PFSK-1 (cell line): ENCODE results near the gene FLNA.

Experiments used
- FOXP2 ChIP-seq: optimal IDR thresholded peaks from 2 replicates; pipeline ENCODE3; 2011; ENCODE audit warnings: borderline replicate concordance, control low read depth, inconsistent platforms; ENCODE audit not compliant: insufficient read depth; ENCODE audit errors: extremely low read length, extremely low read depth
- POLR2AphosphoS5 ChIP-seq: IDR thresholded peaks from 2 replicates; pipeline ENCODE4 v1.6.1; 2012; ENCODE audit warnings: low read depth, mild to moderate bottlenecking, control low read depth, low read length, moderate library complexity
- SIN3A ChIP-seq: IDR thresholded peaks from 2 replicates; pipeline ENCODE4 v1.6.1; 2012; ENCODE audit warnings: mild to moderate bottlenecking, low read length, moderate library complexity, borderline replicate concordance; ENCODE audit not compliant: insufficient read depth
- TAF1 ChIP-seq: IDR thresholded peaks from 2 replicates; pipeline ENCODE4 v1.6.1; 2012; ENCODE audit warnings: low read length, control low read depth, borderline replicate concordance; ENCODE audit not compliant: insufficient read depth
- TF ChIP-seq, protein P1 (sequence below), 2 experiments: IDR thresholded peaks; 2 replicates each; pipeline versions ENCODE4 v1.6.1 to v1.8.0; 2011 to 2012; ENCODE audit warnings: low read depth in 2 of 2, low read length in 2 of 2, control low read depth in 1 of 2, inconsistent platforms in 1 of 2, mild to moderate bottlenecking in 1 of 2, moderate library complexity in 1 of 2; ENCODE audit not compliant: insufficient read depth in 1 of 2

The FLNA gene

DNA sequence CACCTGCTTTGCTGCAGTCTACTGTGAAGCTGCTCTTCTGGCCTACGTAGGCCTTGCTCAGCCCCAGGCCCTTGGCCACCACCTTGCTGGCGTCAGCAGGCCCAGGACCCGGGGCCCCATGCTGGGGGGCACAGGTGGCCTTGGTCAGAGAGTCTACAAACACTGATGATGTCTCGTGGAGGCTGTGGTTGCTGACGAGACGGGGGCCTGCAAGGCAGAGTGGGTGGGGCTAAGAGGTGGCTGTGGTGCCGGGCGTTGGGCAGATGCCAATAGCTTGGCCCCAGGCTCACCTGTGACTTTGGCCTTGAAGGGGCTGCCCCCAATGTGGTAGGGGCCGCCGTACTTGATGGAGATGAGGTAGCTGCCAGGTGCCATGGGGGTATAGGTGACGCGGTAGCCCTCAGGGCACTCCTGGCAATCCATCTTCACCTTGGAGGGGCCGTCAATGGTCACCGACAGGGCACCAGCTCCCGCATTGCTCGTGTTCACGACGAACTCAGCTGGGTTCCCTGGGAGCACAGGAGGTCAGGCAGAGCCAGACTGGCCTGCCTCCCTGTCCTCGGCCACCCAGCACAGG is 25.0 kb downstream of the FLNA start:
- TF ChIP-seq POLR2AphosphoS5 = no peak
- TF ChIP-seq, protein P1, sequence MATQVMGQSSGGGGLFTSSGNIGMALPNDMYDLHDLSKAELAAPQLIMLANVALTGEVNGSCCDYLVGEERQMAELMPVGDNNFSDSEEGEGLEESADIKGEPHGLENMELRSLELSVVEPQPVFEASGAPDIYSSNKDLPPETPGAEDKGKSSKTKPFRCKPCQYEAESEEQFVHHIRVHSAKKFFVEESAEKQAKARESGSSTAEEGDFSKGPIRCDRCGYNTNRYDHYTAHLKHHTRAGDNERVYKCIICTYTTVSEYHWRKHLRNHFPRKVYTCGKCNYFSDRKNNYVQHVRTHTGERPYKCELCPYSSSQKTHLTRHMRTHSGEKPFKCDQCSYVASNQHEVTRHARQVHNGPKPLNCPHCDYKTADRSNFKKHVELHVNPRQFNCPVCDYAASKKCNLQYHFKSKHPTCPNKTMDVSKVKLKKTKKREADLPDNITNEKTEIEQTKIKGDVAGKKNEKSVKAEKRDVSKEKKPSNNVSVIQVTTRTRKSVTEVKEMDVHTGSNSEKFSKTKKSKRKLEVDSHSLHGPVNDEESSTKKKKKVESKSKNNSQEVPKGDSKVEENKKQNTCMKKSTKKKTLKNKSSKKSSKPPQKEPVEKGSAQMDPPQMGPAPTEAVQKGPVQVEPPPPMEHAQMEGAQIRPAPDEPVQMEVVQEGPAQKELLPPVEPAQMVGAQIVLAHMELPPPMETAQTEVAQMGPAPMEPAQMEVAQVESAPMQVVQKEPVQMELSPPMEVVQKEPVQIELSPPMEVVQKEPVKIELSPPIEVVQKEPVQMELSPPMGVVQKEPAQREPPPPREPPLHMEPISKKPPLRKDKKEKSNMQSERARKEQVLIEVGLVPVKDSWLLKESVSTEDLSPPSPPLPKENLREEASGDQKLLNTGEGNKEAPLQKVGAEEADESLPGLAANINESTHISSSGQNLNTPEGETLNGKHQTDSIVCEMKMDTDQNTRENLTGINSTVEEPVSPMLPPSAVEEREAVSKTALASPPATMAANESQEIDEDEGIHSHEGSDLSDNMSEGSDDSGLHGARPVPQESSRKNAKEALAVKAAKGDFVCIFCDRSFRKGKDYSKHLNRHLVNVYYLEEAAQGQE (IDR thresholded peaks at IDR 0.05; ENCODE audit: insufficient read depth in 1 of 2, low read depth in 2 of 2, low read length in 2 of 2) = no peak
- no peak for TF ChIP-seq FOXP2
- TF ChIP-seq SIN3A = no peak
- no peak for TF ChIP-seq TAF1

DNA sequence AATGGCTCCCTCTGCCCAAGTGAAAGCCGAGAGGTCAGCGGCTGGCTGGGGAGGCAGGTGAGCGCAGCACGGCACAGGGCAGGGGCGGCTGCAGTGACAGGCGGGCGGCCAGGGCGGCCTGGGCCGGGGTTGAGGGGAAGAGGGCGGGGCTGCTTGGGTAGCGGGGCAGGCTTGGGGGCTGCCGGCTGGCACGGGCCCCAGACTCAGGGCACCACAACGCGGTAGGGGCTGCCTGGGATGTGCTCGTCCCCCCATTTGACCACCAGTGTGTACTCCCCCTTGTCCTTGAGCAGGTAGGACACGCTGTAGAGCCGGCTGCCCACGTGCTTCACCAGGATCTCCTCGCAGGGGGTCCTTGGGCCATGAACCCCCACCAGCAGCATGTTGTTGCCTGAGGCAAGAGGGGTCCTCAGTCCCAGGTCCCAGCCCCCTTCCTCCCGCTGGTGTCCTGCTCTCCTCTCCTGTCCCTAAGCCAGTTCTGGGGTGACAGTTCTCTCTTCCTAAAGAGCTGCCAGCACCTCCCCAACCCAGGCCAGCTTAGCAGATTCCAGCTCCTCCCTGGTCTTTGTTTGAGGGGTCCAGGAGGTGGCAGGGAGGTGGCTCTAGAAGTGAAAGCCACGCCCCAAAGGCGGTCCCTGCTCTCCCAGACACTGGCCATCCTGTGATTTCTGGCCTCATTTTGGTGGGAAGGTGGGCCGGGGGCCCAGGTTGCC is 25.6 kb downstream of the FLNA start:
- TF ChIP-seq, protein P1 (IDR thresholded peaks at IDR 0.05; ENCODE audit: insufficient read depth in 1 of 2, low read depth in 2 of 2, low read length in 2 of 2) = no peak
- TF ChIP-seq SIN3A (no peak), TAF1 (no peak), FOXP2 (no peak), POLR2AphosphoS5 (no peak; the same call in 1 of the 2 replicates)

DNA sequence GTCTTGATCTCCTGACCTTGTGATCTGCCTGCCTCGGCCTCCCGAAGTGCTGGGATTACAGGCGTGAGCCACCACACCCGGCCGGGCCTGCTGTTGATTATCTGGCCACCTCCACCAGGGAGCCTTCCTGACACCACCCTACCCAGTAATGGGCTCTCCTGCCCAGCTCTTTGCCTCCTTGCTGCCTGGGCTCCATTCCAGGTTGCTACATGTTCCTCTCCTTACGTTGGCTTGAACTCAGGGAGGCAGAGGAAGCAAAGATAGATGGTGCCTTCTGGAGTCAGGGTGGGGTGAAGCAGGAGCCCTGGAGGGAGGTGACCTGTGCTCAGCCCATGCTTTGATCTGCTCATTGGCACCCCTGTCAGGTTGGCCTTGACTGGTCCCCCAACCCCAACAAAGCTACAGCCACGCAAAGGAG is 26.3 kb downstream of the FLNA start:
- TF ChIP-seq TAF1 (no peak), SIN3A (no peak), FOXP2 (no peak), POLR2AphosphoS5 (no peak)
- TF ChIP-seq, protein P1 (IDR thresholded peaks at IDR 0.05; ENCODE audit: insufficient read depth in 1 of 2, low read depth in 2 of 2, low read length in 2 of 2) = no peak

DNA sequence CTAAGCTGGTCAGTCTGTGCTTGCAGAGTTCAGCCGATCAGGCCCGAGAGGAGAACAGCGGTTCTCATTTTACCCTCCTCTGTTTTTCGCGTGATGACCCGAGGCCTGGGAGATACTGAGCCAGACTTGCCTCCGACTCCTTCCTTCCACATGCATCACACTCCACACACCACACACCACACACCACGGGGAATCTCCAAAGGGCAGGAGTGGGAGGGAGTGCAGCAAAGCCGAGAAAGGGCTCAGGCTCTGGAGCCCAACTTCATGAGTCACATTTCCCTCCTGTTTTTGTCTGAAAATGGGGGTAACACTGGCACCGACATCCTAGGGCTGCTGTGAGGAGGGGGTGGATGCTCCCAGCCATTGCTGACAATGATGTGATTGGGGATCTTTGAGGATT is 39.9 kb downstream of the FLNA start:
- TF ChIP-seq, protein P1 (IDR thresholded peaks at IDR 0.05; ENCODE audit: insufficient read depth in 1 of 2, low read depth in 2 of 2, low read length in 2 of 2) = no peak
